ENCODE results near the gene FAM83B. TPM values are rescaled to one million over a fixed set of nuclear protein-coding genes. Genes with fewer than 3 reads are reported as not detected.

Gene FAM83B
- total RNA-seq, 1 experiment from 2014 or later = 3.9 TPM

DNA sequence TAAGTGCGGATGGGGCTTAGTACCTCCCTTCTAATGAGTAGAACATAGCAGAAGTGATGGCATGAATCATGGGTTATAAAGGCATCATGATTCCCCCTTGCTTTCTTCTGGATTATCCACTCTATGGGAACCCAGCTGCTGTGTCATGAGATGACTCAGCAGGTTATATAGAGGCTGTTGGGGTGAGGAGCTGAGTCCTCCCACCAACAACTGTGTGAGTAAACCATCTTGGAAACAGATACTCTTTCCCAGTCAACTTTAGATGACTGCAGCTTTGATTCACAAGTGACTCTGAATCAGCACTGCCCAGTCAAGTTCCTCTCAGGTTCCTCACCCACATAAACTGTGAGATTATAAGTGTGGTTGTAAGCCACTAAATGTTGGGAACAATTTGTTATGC, 46.3 kb downstream of the FAM83B start (continued):
- TF ChIP-seq ZSCAN18 (CRISPR knock-in tag; IDR thresholded peaks at IDR 0.05) = no peak
- no peak for TF ChIP-seq ZNF281 (CRISPR knock-in tag; IDR thresholded peaks at IDR 0.05)
- TF ChIP-seq CBFB (CRISPR knock-in tag; IDR thresholded peaks at IDR 0.05; ENCODE audit: low read depth) = no peak
- TF ChIP-seq RELA (CRISPR knock-in tag; IDR thresholded peaks at IDR 0.05; ENCODE audit: borderline replicate concordance) = no peak
- TF ChIP-seq ESRRA (CRISPR knock-in tag; IDR thresholded peaks at IDR 0.05; ENCODE audit: borderline replicate concordance) = no peak

GRCh38 chr6:54893818-54894217, 47.2 kb downstream of the FAM83B start:
- Mint-ChIP-seq H3K27ac (no peak overlapping the region), H3K4me1 (peaks cover 8% of the 10 kb centered on the region), H3K4me3 (no peak overlapping the region), H3K27me3 (ENCODE audit: low read depth) (no peaks in the 10 kb centered on the region), H3K9me3 (no peaks in the 10 kb centered on the region), H3K36me3 (no peaks in the 10 kb centered on the region)
- DNase-seq (ENCODE audit: low spot score) (no peak), ATAC-seq (no peak)
- TF ChIP-seq, protein P1, sequence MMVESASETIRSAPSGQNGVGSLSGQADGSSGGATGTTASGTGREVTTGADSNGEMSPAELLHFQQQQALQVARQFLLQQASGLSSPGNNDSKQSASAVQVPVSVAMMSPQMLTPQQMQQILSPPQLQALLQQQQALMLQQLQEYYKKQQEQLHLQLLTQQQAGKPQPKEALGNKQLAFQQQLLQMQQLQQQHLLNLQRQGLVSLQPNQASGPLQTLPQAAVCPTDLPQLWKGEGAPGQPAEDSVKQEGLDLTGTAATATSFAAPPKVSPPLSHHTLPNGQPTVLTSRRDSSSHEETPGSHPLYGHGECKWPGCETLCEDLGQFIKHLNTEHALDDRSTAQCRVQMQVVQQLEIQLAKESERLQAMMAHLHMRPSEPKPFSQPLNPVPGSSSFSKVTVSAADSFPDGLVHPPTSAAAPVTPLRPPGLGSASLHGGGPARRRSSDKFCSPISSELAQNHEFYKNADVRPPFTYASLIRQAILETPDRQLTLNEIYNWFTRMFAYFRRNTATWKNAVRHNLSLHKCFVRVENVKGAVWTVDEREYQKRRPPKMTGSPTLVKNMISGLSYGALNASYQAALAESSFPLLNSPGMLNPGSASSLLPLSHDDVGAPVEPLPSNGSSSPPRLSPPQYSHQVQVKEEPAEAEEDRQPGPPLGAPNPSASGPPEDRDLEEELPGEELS (CRISPR knock-in tag; IDR thresholded peaks at IDR 0.05) = no peak
- no peak for TF ChIP-seq JUN (CRISPR knock-in tag; IDR thresholded peaks at IDR 0.05)
- no peak for TF ChIP-seq MYBL2 (CRISPR knock-in tag; IDR thresholded peaks at IDR 0.05)
- ChIA-PET POLR2A (no interaction called here), CTCF (no interaction called here)

DNA sequence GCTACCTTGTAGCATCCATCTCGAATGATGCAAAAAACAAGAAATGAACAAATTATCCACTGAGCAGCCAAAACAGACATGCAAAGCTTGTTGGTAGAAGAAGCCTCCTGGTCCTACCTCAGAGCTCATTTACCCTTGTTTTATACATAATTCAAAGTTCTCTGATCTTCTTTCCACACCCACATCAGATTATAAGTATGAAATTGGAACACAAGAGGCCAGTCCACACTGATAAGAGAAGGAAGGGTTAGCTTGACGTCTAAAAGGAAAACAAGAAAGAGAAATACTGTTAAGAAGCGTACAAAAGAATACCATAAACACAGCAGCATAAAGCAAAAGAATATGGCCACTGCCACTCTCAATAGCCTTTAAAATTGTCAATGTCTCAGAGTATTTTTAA, 49.7 kb downstream of the FAM83B start:
- H3K9me3 Mint-ChIP-seq = no peaks in the 10 kb centered on the region
- POLR2A ChIA-PET = no interaction called here
- no peaks in the 10 kb centered on the region for H3K36me3 Mint-ChIP-seq
- ATAC-seq = no peak
- no peaks in the 10 kb centered on the region for H3K27me3 Mint-ChIP-seq (ENCODE audit: low read depth)
- H3K4me3 Mint-ChIP-seq = no peak overlapping the region
- CTCF ChIA-PET = interaction anchor here (0.5 kb wide), 1 partner anchor 85 kb away, joined by 3 read pairs; no protein-coding TSS in a partner anchor
- no peak overlapping the region for H3K27ac Mint-ChIP-seq
- no peak for TF ChIP-seq GRHL2 (CRISPR knock-in tag; IDR thresholded peaks at IDR 0.05; ENCODE audit: insufficient replicate concordance, severe bottlenecking)
- TF ChIP-seq NFE2L1 (CRISPR knock-in tag; IDR thresholded peaks at IDR 0.05) = no peak
- TF ChIP-seq ZNF281 (CRISPR knock-in tag; IDR thresholded peaks at IDR 0.05) = no peak
- no peak for TF ChIP-seq RORB (CRISPR knock-in tag; IDR thresholded peaks at IDR 0.05)
- TF ChIP-seq SOX15 (CRISPR knock-in tag; IDR thresholded peaks at IDR 0.05) = no peak
- no peak for TF ChIP-seq ZSCAN18 (CRISPR knock-in tag; IDR thresholded peaks at IDR 0.05)
- no peak for TF ChIP-seq ZNF232 (CRISPR knock-in tag; IDR thresholded peaks at IDR 0.05)
- no peak for TF ChIP-seq ESRRA (CRISPR knock-in tag; IDR thresholded peaks at IDR 0.05; ENCODE audit: borderline replicate concordance)
- TF ChIP-seq HMGXB4 (CRISPR knock-in tag; IDR thresholded peaks at IDR 0.05) = no peak
- TF ChIP-seq JAZF1 (CRISPR knock-in tag; IDR thresholded peaks at IDR 0.05) = no peak
- TF ChIP-seq TP53 (CRISPR knock-in tag; IDR thresholded peaks at IDR 0.05) = no peak
- no peak for TF ChIP-seq SMAD3 (CRISPR knock-in tag; IDR thresholded peaks at IDR 0.05; ENCODE audit: borderline replicate concordance)
- peaks cover 19% of the 10 kb centered on the region for H3K4me1 Mint-ChIP-seq
- no peak for DNase-seq (ENCODE audit: low spot score)
